Measurements from ENCODE around the gene AHSA1.
A peak's percentile ranks its signal among the peaks of the same experiment; 100 is the strongest.

Gene AHSA1

GRCh38 chr14:77473921-77474320 lies 16.0 kb downstream of the AHSA1 start:
- DNase-seq (ENCODE audit: low spot score): no peak

GRCh38 chr14:77474479-77475177 lies 16.7 kb downstream of the AHSA1 start:
- no peak for DNase-seq (ENCODE audit: low spot score)

GRCh38 chr14:77475432-77476115 lies 17.7 kb downstream of the AHSA1 start:
- DNase-seq (ENCODE audit: low spot score): no peak

DNA sequence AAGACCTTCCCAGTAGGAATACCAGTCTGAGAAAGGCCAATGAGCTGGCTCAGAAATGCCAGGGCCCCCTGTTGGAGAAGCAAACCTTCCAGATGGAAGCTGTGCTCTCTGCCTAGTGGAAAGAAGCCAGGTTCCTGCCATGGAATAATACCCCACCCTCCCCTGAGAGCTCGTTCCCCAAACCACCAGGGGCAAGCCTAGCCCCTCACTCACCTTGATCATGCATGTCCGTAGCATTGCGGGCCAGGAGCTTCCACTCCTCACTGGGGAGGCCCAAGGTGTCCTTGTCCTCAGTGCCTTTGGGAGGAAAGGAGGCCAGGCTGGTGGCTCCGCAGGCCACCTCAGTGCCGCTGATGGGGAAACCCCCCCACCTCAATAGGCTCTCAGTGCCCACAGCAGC lies 20.1 kb downstream of the AHSA1 start:
- no peak for DNase-seq (ENCODE audit: low spot score)

GRCh38 chr14:77478796-77479195 lies 20.9 kb downstream of the AHSA1 start:
- no peak for DNase-seq (ENCODE audit: low spot score)

- DNase-seq (ENCODE audit: low spot score): no peak
Measured at GRCh38 chr14:77482422-77482821, 24.5 kb downstream of the AHSA1 start.

DNA sequence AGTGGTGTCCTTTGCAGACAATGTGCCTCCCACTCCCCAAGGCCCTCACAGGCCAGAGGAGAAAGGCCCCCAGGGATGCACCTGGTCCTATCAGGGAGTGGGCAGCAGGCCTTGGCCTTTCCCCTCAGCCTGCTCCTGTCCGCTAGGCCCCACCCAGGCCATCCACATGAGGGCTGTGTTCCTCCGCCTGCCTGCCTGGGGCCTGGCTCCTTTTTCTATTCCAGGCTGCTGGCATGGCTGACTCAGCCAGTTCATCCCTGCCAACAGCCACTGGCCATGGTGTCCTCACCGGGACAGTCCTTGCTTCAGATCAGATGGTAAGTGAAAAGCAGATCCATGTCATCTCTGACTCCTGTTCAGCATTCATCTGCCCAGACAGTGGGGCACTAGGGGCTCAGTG lies 27.4 kb downstream of the AHSA1 start:
- no peak for DNase-seq (ENCODE audit: low spot score)

DNA sequence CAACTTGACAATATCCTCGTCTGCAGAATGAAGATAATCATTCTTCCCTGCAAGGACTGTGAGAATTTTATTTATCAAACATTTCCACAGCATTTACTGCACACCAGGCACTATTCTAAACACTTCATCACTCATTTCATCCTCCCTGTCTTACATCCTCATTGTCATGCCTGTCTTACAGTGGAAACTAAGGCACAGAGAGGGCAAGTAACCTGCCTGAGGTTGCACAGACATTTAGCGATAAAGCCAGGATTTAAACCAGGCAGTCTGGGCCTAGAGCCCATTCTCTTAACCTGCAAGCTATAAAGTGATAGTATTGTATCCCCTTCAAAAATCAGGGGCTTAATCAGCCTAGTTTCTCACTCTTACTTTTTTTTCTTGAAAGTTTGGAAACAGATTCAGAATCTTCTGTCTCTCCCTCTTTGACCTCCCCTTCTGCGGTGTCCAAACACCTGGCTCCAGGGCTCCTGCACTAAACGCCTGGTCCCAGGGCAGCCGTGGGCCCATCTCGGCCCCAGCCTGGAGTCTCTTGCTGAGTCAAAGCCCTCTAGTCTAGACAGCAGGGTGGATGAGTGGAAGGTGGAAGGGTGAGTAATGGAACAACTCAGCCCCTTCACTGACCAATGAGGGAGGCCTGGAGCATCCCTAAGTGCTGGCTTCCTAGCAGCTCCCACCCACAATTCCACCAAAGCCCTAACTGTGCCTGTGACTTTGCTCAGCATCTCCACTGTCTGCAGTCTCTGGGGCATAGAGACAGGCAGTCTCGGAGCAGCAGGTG lies 28.2 kb downstream of the AHSA1 start:
- DNase-seq (ENCODE audit: low spot score): no peak

DNA sequence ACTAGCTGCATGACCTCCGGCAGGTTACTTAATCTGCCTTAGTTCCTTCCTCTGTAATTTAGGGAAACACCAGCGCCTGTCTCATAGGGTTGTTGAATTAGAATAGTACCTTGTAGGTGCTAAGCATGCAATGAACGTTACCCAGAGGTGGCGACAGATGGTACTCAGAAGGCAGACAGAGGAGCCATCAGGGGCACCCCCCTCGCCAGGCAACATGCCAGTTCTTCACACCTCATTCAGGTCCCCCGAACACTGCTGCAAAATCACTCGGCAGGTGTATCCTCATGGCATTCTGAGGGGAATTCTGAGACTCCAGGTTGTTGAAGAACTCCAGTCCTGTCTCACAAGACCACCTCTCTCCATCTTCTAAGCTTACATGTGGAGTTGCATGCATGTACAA lies 30.7 kb downstream of the AHSA1 start:
- no peak for DNase-seq (ENCODE audit: low spot score)

GRCh38 chr14:77489041-77489440 lies 31.1 kb downstream of the AHSA1 start:
- no peak for DNase-seq (ENCODE audit: low spot score)

DNA sequence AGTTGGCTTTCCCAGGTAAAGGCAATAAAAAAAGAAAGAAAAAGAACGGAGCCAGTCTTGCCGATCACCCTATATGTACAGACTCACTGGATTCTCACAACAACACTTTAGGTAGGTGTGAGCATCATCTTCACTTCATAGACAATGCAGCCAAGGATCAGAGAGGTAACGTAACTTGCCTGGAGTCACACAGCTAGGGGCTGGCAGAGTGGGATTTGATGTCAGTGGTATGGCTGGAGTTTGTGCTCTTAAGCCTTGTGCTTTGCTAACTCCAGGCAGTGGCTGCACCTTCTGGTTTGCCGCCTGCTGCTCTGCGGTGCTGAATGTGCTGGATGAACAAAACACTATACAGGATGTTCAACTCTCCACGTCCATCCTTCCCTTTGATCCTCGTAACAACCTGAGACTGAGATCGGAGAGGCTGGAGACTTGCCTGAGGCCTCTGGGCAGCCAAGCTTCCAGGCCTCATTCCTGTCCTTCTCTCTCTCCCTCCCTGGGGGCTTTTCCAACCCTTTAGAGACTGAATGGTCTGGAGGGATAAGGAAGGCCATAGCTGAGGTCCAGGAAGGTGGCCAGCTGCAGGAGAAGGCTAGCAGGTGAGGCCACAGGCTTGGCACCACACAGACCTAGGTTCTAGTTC lies 32.6 kb downstream of the AHSA1 start:
- DNase-seq (ENCODE audit: low spot score): no peak

DNA sequence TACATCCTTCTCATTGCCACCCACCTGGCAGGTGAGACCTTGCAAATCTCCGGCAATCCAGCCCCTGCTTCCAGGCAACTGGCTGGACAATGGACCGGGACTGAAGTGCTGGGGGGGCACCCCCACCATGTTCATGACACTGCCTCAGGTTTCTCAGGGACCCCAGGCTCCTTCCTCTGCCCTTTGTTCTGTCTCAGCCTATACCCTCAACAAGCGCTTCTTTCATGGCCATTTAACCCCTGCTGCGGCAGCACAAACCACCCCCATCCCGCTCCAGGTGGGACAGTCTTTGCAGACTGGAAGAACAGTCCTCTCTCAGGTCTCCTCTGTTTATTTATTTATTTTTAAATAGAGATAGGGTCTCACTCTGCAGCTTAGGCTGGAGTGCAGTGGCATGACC lies 33.2 kb downstream of the AHSA1 start:
- DNase-seq (ENCODE audit: low spot score): no peak

- no peak for DNase-seq (ENCODE audit: low spot score)
Measured at GRCh38 chr14:77495334-77495733, 37.4 kb downstream of the AHSA1 start.

DNA sequence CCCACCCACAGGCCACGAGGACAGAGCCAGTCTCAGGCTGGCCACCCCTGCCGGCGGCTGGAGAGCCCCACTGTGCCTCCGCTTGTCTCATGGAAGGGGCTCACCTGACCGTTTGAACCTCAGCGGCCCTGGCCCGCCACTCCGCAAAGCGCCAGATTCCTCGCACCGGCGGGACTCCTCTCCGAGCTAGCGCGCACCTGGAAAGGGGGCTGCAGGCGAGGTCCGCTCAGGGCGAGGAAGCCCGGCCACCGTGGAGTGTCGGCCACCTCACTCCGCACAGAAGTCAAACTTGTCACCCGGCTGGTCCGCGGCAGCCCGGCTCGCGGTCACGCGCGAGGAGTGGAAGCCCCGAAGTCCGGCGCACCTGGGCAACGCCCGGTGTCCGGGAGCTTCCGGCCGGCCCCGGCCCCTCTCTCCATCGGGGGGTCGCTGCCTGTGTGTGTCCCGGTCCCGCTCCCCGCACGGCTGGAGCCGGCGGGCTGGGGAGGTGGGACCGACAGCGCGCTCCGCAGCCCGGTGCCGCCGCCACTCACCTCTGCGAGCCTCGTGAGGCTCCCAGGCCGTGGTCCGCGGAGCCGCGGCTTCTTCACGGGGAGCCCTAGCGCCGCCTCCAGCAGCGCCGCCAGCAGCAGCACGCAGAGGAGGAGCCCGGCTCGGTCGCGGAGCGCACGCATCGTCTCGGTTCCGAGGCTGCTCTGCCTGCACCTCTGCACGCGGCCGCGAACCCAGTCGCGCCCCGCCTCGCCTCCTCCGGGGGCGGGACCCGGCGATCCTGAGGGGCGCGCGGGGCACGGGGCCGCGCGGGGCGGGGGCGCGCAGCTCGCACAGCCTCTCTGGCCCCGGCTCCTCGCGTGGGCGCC lies 40.5 kb downstream of the AHSA1 start, which contains the start of gene ISM2:
ISM2 (minus strand) TSS at position 697 of the 860 bp plus-strand sequence; CDS start at position 674, 23 bp downstream.
- peak; percentile 70 for DNase-seq (ENCODE audit: low spot score)

- peak; percentile 51 for DNase-seq (ENCODE audit: low spot score)
Measured at GRCh38 chr14:77498984-77499527, 41.2 kb downstream of the AHSA1 start.

DNA sequence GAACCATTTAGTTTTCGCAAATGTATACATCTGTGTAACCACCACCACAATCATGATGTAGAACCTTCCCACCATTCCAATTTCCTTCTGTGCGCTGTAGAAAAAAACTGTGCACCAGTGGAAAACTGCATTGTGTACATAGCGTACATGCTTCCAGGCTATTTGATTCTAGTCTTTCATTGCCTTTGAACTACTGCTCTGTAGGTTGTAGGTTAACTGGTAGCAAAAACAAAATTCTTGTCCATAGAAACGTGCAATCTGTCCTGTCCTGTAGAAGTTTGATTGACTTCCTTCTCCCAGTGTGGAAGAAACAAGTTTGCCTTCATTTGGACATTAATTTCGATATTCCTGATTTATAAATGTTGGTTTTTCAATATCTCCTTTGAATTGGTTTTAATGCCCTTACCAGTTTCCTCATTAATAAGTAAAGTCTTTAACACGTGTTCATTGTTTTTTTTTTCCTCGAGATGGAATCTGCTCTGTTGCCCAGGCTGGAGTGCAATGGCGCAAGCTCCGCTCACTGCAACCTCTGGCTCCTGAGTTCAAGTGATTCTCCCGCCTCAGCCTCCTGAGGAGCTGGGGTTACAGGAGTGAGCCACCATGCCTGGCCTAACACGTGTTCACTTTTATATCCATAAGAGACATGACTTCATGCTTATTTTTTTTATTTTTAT lies 44.4 kb downstream of the AHSA1 start:
- no peak for DNase-seq (ENCODE audit: low spot score)

DNA sequence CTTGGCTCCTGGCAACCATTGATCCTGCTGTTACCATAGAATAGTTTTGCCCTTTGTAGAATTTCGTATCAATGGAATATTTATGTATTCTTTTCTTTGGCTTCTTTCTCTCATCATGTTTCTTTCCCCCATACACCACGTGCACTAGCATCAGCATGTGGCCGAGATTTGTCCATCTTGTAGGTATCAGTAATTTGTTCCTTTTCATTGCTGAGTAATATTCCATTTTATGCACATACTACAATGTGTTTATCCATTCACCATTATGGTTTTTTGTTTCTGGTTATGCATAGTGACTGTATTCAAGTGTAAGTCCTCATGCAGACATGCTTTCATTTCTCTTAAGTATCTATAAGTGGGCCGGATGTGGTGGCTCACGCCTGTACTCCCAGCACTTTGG lies 45.2 kb downstream of the AHSA1 start:
- DNase-seq (ENCODE audit: low spot score): no peak

GRCh38 chr14:77505031-77505430 lies 47.1 kb downstream of the AHSA1 start:
- DNase-seq (ENCODE audit: low spot score): no peak

GRCh38 chr14:77507762-77508161 lies 49.9 kb downstream of the AHSA1 start:
- DNase-seq (ENCODE audit: low spot score): no peak

DNA sequence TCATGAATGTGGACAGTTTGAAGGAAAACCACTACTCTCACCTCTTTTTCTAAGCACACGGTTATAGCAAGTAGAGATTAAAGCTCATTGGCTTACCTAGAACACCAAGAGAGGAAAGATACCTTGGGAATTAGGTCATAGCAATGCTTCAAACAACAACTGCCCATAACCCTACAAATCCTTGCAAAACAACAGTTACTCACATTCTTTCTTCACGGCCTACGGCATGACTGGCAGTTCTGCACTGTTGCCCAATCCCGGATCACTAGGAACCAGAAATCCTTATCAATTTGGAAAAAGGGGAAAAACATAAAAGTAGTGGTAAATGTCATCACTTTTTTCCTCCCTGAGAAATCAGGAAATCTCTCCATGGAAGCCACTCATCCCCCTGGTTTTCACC lies 50.4 kb downstream of the AHSA1 start:
- no peak for DNase-seq (ENCODE audit: low spot score)

DNA sequence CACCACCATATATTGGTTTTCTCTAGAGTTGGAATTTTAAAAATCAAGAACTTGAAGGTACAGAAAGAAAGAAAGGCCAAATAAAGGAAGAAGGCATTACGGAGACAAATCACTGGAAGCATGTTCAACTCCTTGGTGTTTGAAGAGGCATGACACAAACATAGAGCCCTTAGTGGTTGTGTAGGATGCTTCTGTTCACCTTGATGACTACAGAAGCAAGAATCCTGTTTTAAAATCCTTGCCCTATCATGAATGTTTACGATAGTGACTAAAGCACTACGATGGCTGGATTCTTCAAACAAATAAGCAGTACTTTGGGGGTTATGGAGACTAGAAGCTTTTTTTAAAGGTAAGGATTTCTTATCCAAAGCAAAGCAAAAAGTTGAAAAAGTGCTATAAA lies 51.0 kb downstream of the AHSA1 start:
- DNase-seq (ENCODE audit: low spot score): no peak
